Thoracic aorta (tissue), 2 donors: ENCODE measurements around the gene HIC1. TPM values are rescaled to one million over a fixed set of nuclear protein-coding genes. Genes with fewer than 3 reads are reported as not detected.
A peak's percentile ranks its signal among the peaks of the same experiment; 100 is the strongest.

ENCODE experiments used
- ATAC-seq: fragments of 150-250 bp; one replicate; pipeline ENCODE4 v1.8.0; 2017; ENCODE audit warnings: low read depth; ENCODE audit not compliant: insufficient number of reproducible peaks, low FRiP score
- DNase-seq: peaks from one replicate; pipeline ENCODE4 v3.0.0-alpha.2; 2020; ENCODE audit warnings: low spot score
- H3K27ac ChIP-seq, 2 donors: fragments of 200-600 bp; sonication (generic); 1 replicate in 1 of 2; 2 replicates in 1 of 2; pipeline ENCODE4 v1.5.1; 2016; ENCODE audit warnings: mild to moderate bottlenecking in 2 of 2, moderate library complexity in 2 of 2
- H3K27me3 ChIP-seq: fragments of 200-600 bp; sonication (generic); replicated peaks from 2 replicates; pipeline ENCODE4 v1.6.0; 2016; ENCODE audit warnings: mild to moderate bottlenecking; ENCODE audit not compliant: insufficient read depth
- H3K36me3 ChIP-seq: fragments of 200-600 bp; sonication (generic); one replicate; pipeline ENCODE4 v1.5.1; 2016
- H3K4me1 ChIP-seq, 2 donors: fragments of 200-600 bp; sonication (generic); 1 replicate in 1 of 2; 2 replicates in 1 of 2; pipeline versions ENCODE4 v1.5.1 to v1.6.0; 2016; ENCODE audit warnings: low read depth in 2 of 2, mild to moderate bottlenecking in 1 of 2; ENCODE audit not compliant: control insufficient read depth in 1 of 2
- H3K4me3 ChIP-seq: fragments of 200-600 bp; sonication (generic); 2 replicates; pipeline ENCODE4 v1.5.1; 2016; ENCODE audit warnings: mild to moderate bottlenecking
- H3K9me3 ChIP-seq: fragments of 200-600 bp; sonication (generic); 2 replicates; pipeline ENCODE4 v1.5.1; 2016
- CTCF ChIP-seq: fragments of 200-600 bp; sonication (generic); IDR thresholded peaks from one replicate; pipeline ENCODE4 v1.5.1; 2019; ENCODE audit warnings: antibody characterized with exemption
- total RNA-seq, 2 donors: library from RNA; depleted of rRNA; stranded (reverse); fragments of >200 nt; gene quantifications; one replicate each; pipeline versions ENCODE4 v1.1.0 to v1.2.3, GENCODE V29; 2016

HIC1 gene
- total RNA-seq, 2 donors from 2014 or later = 38.3 to 53.9 TPM

- ATAC-seq = no peak
- DNase-seq = no peak
- no peak overlapping the region for H3K4me3 ChIP-seq
- H3K9me3 ChIP-seq = no peaks in the 10 kb centered on the region
- peaks cover 0 to 55% of the 10 kb centered on the region in 2 donors for H3K4me1 ChIP-seq
- no peak for TF ChIP-seq CTCF
- peak overlapping the region; percentile 27 to 75 for H3K27ac ChIP-seq
- no peaks in the 10 kb centered on the region for H3K27me3 ChIP-seq
- H3K36me3 ChIP-seq = peaks cover 19% of the 10 kb centered on the region
These were observed 13.2 kb downstream of the HIC1 start for GRCh38 chr17:2068031-2068518.

- Histone ChIP-seq H3K9me3 (no peaks in the 10 kb centered on the region), H3K4me1 (peaks cover 0 to 50% of the 10 kb centered on the region in 2 donors), H3K27ac (peak overlapping the region; percentile 27 to 75), H3K4me3 (no peak overlapping the region), H3K27me3 (no peaks in the 10 kb centered on the region), H3K36me3 (peaks cover 19% of the 10 kb centered on the region)
- DNase-seq = no peak
- ATAC-seq = no peak
- no peak for TF ChIP-seq CTCF
These were observed 13.7 kb downstream of the HIC1 start for GRCh38 chr17:2068519-2069051.

- no peak for ATAC-seq
- no peak overlapping the region for H3K4me3 ChIP-seq
- H3K4me1 ChIP-seq = peaks cover 0 to 32% of the 10 kb centered on the region in 2 donors
These were observed 15.5 kb downstream of the HIC1 start for GRCh38 chr17:2070241-2071023.

GRCh38 chr17:2071024-2071385 is 16.1 kb downstream of the HIC1 start:
- no peak for DNase-seq
- ATAC-seq = no peak
- TF ChIP-seq CTCF = no peak
- no peaks in the 10 kb centered on the region for H3K27me3 ChIP-seq
- H3K4me1 ChIP-seq = peaks cover 0 to 26% of the 10 kb centered on the region in 2 donors
- no peak overlapping the region for H3K4me3 ChIP-seq
- H3K9me3 ChIP-seq = no peaks in the 10 kb centered on the region
- peaks cover 11% of the 10 kb centered on the region for H3K36me3 ChIP-seq
- H3K27ac ChIP-seq = peak overlapping the region in 1 of 2 donors; percentile 10

More at GRCh38 chr17:2070241-2071023, 15.5 kb downstream of the HIC1 start:
- DNase-seq = no peak
- no peak for TF ChIP-seq CTCF
- peaks cover 11% of the 10 kb centered on the region for H3K36me3 ChIP-seq
- H3K27ac ChIP-seq = peak overlapping the region in 1 of 2 donors; percentile 10
- H3K9me3 ChIP-seq = no peaks in the 10 kb centered on the region
- H3K27me3 ChIP-seq = no peaks in the 10 kb centered on the region

- DNase-seq (no peak), ATAC-seq (no peak)
- Histone ChIP-seq H3K27ac (peak overlapping the region in 1 of 2 donors; percentile 10), H3K36me3 (peaks cover 18% of the 10 kb centered on the region), H3K27me3 (no peaks in the 10 kb centered on the region), H3K4me3 (no peak overlapping the region), H3K4me1 (peaks cover 0 to 19% of the 10 kb centered on the region in 2 donors), H3K9me3 (no peaks in the 10 kb centered on the region)
- no peak for TF ChIP-seq CTCF
These were observed 16.8 kb downstream of the HIC1 start for GRCh38 chr17:2071455-2072281.
